ENCODE data around the gene COX19.

DNA sequence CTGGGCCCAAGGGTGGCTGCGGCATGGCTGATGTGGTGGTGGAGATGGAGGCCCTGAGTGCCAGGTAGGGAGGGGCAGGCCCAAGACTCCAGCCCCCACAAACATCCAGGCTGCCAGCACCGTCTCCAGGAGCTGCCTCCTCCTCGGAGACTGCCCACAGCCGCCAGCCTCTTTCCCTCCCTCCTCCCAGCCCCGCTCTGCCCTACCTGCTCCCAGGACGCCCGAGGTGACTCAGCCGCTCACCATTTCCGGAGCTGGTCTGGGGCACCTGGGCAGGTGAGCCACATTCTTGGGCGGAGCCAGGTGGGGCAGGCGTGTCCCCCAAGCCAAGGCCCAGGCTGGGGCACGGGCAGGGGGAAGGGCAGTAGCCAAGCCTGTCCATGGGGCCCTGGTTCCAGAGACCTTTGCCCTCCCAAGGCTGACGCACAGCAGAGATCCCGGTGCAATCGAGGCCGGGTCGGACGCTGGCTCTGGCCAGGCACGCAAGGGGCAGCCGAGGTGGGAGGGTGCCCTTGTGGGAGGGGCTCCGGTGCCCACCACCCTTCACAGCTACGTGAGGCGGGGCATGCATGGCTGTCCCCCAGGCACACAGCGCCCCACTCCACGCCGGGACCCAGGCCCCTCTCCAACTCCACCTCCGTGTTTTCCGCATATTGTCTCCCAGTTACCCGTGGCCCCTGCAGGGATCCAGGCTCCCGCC lies 29.6 kb downstream of the COX19 start:
- TF ChIP-seq EP300 (conservative IDR thresholded peaks at IDR 0.05; ENCODE audit: poor library complexity, severe bottlenecking) (no peak), POLR2AphosphoS5 (IDR thresholded peaks at IDR 0.05) (no peak), CTCF (IDR thresholded peaks at IDR 0.05; ENCODE audit: poor library complexity, severe bottlenecking) (no peak)
- TF ChIP-seq, protein P1, sequence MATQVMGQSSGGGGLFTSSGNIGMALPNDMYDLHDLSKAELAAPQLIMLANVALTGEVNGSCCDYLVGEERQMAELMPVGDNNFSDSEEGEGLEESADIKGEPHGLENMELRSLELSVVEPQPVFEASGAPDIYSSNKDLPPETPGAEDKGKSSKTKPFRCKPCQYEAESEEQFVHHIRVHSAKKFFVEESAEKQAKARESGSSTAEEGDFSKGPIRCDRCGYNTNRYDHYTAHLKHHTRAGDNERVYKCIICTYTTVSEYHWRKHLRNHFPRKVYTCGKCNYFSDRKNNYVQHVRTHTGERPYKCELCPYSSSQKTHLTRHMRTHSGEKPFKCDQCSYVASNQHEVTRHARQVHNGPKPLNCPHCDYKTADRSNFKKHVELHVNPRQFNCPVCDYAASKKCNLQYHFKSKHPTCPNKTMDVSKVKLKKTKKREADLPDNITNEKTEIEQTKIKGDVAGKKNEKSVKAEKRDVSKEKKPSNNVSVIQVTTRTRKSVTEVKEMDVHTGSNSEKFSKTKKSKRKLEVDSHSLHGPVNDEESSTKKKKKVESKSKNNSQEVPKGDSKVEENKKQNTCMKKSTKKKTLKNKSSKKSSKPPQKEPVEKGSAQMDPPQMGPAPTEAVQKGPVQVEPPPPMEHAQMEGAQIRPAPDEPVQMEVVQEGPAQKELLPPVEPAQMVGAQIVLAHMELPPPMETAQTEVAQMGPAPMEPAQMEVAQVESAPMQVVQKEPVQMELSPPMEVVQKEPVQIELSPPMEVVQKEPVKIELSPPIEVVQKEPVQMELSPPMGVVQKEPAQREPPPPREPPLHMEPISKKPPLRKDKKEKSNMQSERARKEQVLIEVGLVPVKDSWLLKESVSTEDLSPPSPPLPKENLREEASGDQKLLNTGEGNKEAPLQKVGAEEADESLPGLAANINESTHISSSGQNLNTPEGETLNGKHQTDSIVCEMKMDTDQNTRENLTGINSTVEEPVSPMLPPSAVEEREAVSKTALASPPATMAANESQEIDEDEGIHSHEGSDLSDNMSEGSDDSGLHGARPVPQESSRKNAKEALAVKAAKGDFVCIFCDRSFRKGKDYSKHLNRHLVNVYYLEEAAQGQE (IDR thresholded peaks at IDR 0.05; ENCODE audit: borderline replicate concordance), result no peak

Measured in neural cell (in vitro differentiated cells).